VCaP (cell line): ENCODE measurements around the gene DGKD.

Experiments used
- H3K27ac ChIP-seq: fragments of 450-650 bp; 2 replicates; pipeline ENCODE4 v1.5.1; 2017
- CTCF ChIP-seq: fragments of 450-650 bp; conservative IDR thresholded peaks from 2 replicates; pipeline ENCODE4 v1.5.1; 2017; ENCODE audit warnings: mild to moderate bottlenecking, moderate library complexity

Gene DGKD

GRCh38 chr2:233418761-233419546 lies 64.7 kb downstream of the DGKD start:
- H3K27ac ChIP-seq, result no peak overlapping the region; the same call in 1 of the 2 replicates

GRCh38 chr2:233419602-233420391 lies 65.5 kb downstream of the DGKD start:
- TF ChIP-seq CTCF, result no peak
- no peak overlapping the region; the same call in 1 of the 2 replicates for H3K27ac ChIP-seq

More at GRCh38 chr2:233418761-233419546, 64.7 kb downstream of the DGKD start:
- no peak for TF ChIP-seq CTCF

GRCh38 chr2:233421091-233421816 lies 67.0 kb downstream of the DGKD start:
- no peak overlapping the region for H3K27ac ChIP-seq
- TF ChIP-seq CTCF, result no peak

- H3K27ac ChIP-seq, result no peak overlapping the region
- TF ChIP-seq CTCF, result no peak
These were observed 67.9 kb downstream of the DGKD start for GRCh38 chr2:233422050-233422639.

GRCh38 chr2:233422649-233423551 lies 68.6 kb downstream of the DGKD start:
- H3K27ac ChIP-seq, result no peak overlapping the region
- no peak for TF ChIP-seq CTCF

- no peak overlapping the region for H3K27ac ChIP-seq
- TF ChIP-seq CTCF, result no peak
These were observed 69.2 kb downstream of the DGKD start for GRCh38 chr2:233423552-233423860.
